ENCODE measurements around the gene TBC1D3L. TPM values are rescaled to one million over a fixed set of nuclear protein-coding genes. Genes with fewer than 3 reads are reported as not detected.
"Not testable (repeated sequence)": the region's sequence is repeated elsewhere in the genome, so short reads cannot be mapped to it uniquely, and the experiment has no call there.

Gene TBC1D3L
- polyA plus RNA-seq: 4.6 to 11.1 TPM (median 7.0 TPM) in 3 replicates
- polyA plus RNA-seq (2011; ENCODE audit: low read depth): 31.2 TPM
- polyA plus RNA-seq (2011; cell fraction: cytosol; rRNA removed): 2.7 and 3.6 TPM in 2 replicates
- polyA plus RNA-seq (2011; cell fraction: nucleus; rRNA removed): 43.0 and 45.9 TPM in 2 replicates
- polyA plus RNA-seq (2012; ENCODE audit: low replicate concordance): 4.0 and 24.2 TPM in 2 replicates
- 0.23 to 3.7 TPM (median 2.5 TPM) in 3 replicates for polyA minus RNA-seq
- polyA minus RNA-seq (2011; cell fraction: cytosol; rRNA and poly(A)+ RNA removed): 1.2 TPM
- polyA minus RNA-seq (2011; cell fraction: nucleus; rRNA and poly(A)+ RNA removed): 9.3 and 12.3 TPM in 2 replicates

GRCh38 chr17:37988960-37989359 is at the start of gene TBC1D3L:
TBC1D3L (minus strand) TSS chr17:37989060; CDS start chr17:37987520, 1,540 bp downstream.
- H3K4me1 ChIP-seq (ENCODE audit: control insufficient read depth, extremely low read depth, insufficient read depth, low read length); H3K9me1 ChIP-seq (ENCODE audit: control insufficient read depth, extremely low read depth, insufficient read depth, low read length); H3K79me2 ChIP-seq (ENCODE audit: control insufficient read depth, insufficient read depth, low read length); H4K20me1 ChIP-seq (ENCODE audit: control insufficient read depth, extremely low read depth, insufficient read depth, low read length); H3K9me3 ChIP-seq (ENCODE audit: control insufficient read depth, low read depth, low read length); FAIRE-seq; H3K4me3 ChIP-seq (ENCODE audit: control insufficient read depth in 2 of 3, extremely low read depth in 1 of 3, insufficient read depth in 2 of 3, low read depth in 1 of 3, low read length in 3 of 3); dilution Hi-C loops (cut with MboI; ENCODE audit: extremely low pct_ligation_motif_present, low sequenced_read_pairs); H3K27ac ChIP-seq (ENCODE audit: control insufficient read depth, insufficient read depth, low read length); H3K27me3 ChIP-seq (ENCODE audit: control insufficient read depth, extremely low read depth, insufficient read depth, low read length); H2AFZ ChIP-seq (ENCODE audit: control insufficient read depth, low read length); H3K4me2 ChIP-seq (ENCODE audit: control insufficient read depth, extremely low read depth, insufficient read depth, low read depth, low read length); H3K36me3 ChIP-seq (ENCODE audit: control insufficient read depth in 2 of 2, extremely low read depth in 1 of 2, insufficient read depth in 2 of 2, low read length in 2 of 2); H3K9ac ChIP-seq (ENCODE audit: control insufficient read depth, extremely low read depth, insufficient read depth, low read length); DNase-seq (ENCODE audit: low read depth, low spot score): not testable (repeated sequence)

GRCh38 chr17:38003676-38004075 is 14.8 kb upstream of the TBC1D3L start, which contains the start of gene TBC1D3D:
TBC1D3D (plus strand) TSS chr17:38003976; CDS start chr17:38005561, 1,585 bp downstream.
- H3K79me2 ChIP-seq (ENCODE audit: control insufficient read depth, insufficient read depth, low read length); H3K27me3 ChIP-seq (ENCODE audit: control insufficient read depth, extremely low read depth, insufficient read depth, low read length); H3K4me2 ChIP-seq (ENCODE audit: control insufficient read depth, extremely low read depth, insufficient read depth, low read depth, low read length); dilution Hi-C loops (cut with MboI; ENCODE audit: extremely low pct_ligation_motif_present, low sequenced_read_pairs); H3K9me3 ChIP-seq (ENCODE audit: control insufficient read depth, low read depth, low read length); H3K9ac ChIP-seq (ENCODE audit: control insufficient read depth, extremely low read depth, insufficient read depth, low read length); H3K36me3 ChIP-seq (ENCODE audit: control insufficient read depth in 2 of 2, extremely low read depth in 1 of 2, insufficient read depth in 2 of 2, low read length in 2 of 2); H2AFZ ChIP-seq (ENCODE audit: control insufficient read depth, low read length); DNase-seq (ENCODE audit: low read depth, low spot score); FAIRE-seq; H3K4me3 ChIP-seq (ENCODE audit: control insufficient read depth in 2 of 3, extremely low read depth in 1 of 3, insufficient read depth in 2 of 3, low read depth in 1 of 3, low read length in 3 of 3); H3K27ac ChIP-seq (ENCODE audit: control insufficient read depth, insufficient read depth, low read length); H3K9me1 ChIP-seq (ENCODE audit: control insufficient read depth, extremely low read depth, insufficient read depth, low read length); H3K4me1 ChIP-seq (ENCODE audit: control insufficient read depth, extremely low read depth, insufficient read depth, low read length); H4K20me1 ChIP-seq (ENCODE audit: control insufficient read depth, extremely low read depth, insufficient read depth, low read length): not testable (repeated sequence)

Small RNA genes lying within 50 kb of the gene (small RNA-seq; reads per million reads assigned to genes)
- 0 reads per million in 3 experiments for gene RF00001 (ENCODE audit: insufficient read length in 3 of 3, low read depth in 3 of 3, low replicate concordance in 1 of 3)

Other genes starting within 250 kb of the TBC1D3L start
- not detected in 3 replicates for gene HNF1B, start 244.0 kb downstream of the TBC1D3L start, polyA plus RNA-seq
- gene TBC1D3K, start 64.6 kb downstream of the TBC1D3L start, polyA plus RNA-seq: not detected in 3 replicates
- 0.02 to 0.09 TPM (median 0.03 TPM) in 3 replicates for gene TBC1D3D, start 14.9 kb upstream of the TBC1D3L start, polyA plus RNA-seq
- gene TBC1D3C, start 79.6 kb upstream of the TBC1D3L start, polyA plus RNA-seq: not detected in 3 replicates
- gene TBC1D3E, start 138.9 kb upstream of the TBC1D3L start, polyA plus RNA-seq: not detected in 3 replicates
- 0.05 TPM in 1 of 3 replicates, not detected in the others for gene TBC1D3, start 203.5 kb upstream of the TBC1D3L start, polyA plus RNA-seq

Data from keratinocyte (primary cell).